COLO668 (cell line): ENCODE measurements around the gene HMCN2.

Source experiments
- DNase-seq: peaks from one replicate; lab custom pipeline; 2025; ENCODE audit not compliant: unreplicated experiment; lab: John Stamatoyannopoulos, UW

HMCN2 gene

GRCh38 chr9:130308081-130308571 is 42.6 kb downstream of the HMCN2 start:
- DNase-seq, result no peak

GRCh38 chr9:130309689-130310455 is 44.3 kb downstream of the HMCN2 start:
- no peak for DNase-seq

- DNase-seq, result no peak
Observed at GRCh38 chr9:130310456-130310855, 44.9 kb downstream of the HMCN2 start.

- DNase-seq, result no peak
Observed at GRCh38 chr9:130311003-130311402, 45.4 kb downstream of the HMCN2 start.

GRCh38 chr9:130311408-130312140 is 46.0 kb downstream of the HMCN2 start:
- no peak for DNase-seq

GRCh38 chr9:130313103-130313858 is 47.7 kb downstream of the HMCN2 start:
- no peak for DNase-seq

- no peak for DNase-seq
Observed at GRCh38 chr9:130315446-130316226, 50.1 kb downstream of the HMCN2 start.

- no peak for DNase-seq
Observed at GRCh38 chr9:130316430-130316829, 50.9 kb downstream of the HMCN2 start.

- no peak for DNase-seq
Observed at GRCh38 chr9:130319300-130319699, 53.7 kb downstream of the HMCN2 start.

GRCh38 chr9:130319944-130320712 is 54.6 kb downstream of the HMCN2 start:
- DNase-seq, result no peak

GRCh38 chr9:130320723-130321481 is 55.3 kb downstream of the HMCN2 start:
- DNase-seq, result no peak

- no peak for DNase-seq
Observed at GRCh38 chr9:130321539-130321938, 56.0 kb downstream of the HMCN2 start.

- DNase-seq, result no peak
Observed at GRCh38 chr9:130323051-130323745, 57.6 kb downstream of the HMCN2 start.

GRCh38 chr9:130325921-130326320 is 60.4 kb downstream of the HMCN2 start:
- DNase-seq, result no peak

- DNase-seq, result no peak
Observed at GRCh38 chr9:130327070-130327780, 61.7 kb downstream of the HMCN2 start.

- DNase-seq, result no peak
Observed at GRCh38 chr9:130327781-130328348, 62.3 kb downstream of the HMCN2 start.

- DNase-seq, result no peak
Observed at GRCh38 chr9:130328349-130328801, 62.8 kb downstream of the HMCN2 start.

- DNase-seq, result no peak
Observed at GRCh38 chr9:130329061-130329460, 63.5 kb downstream of the HMCN2 start.
